Left lung (tissue), 10 donors: ENCODE data around the gene WWOX. TPM values are rescaled to one million over a fixed set of nuclear protein-coding genes. Genes with fewer than 3 reads are reported as not detected.

ENCODE experiments used
- ATAC-seq: fragments of 200-7000 bp; cut with Tn5 transposase; one replicate; pipeline ENCODE4 v1.9.1; 2020; ENCODE audit warnings: moderate library complexity
- DNase-seq, 4 donors: peaks; one replicate each; pipeline ENCODE4 v3.0.0-alpha.2; 2013 to 2020
- H3K27ac ChIP-seq, 2 donors: fragments of 200-600 bp; sonication (generic) in 1 of 2; one replicate each; pipeline versions ENCODE4 v1.5.0 to v1.8.0; 2020 to 2021
- H3K27me3 ChIP-seq, 2 donors: fragments of 200-600 bp; sonication (generic) in 1 of 2; one replicate each; pipeline versions ENCODE4 v1.5.0 to v1.8.0; 2020 to 2021
- H3K36me3 ChIP-seq, 2 donors: fragments of 200-600 bp; sonication (generic) in 1 of 2; one replicate each; pipeline versions ENCODE4 v1.5.0 to v1.8.0; 2020 to 2021
- H3K4me1 ChIP-seq, 2 donors: fragments of 200-600 bp; one replicate each; pipeline ENCODE4 v1.8.0; 2021
- H3K4me3 ChIP-seq, 2 donors: fragments of 200-600 bp; sonication (generic) in 1 of 2; one replicate each; pipeline versions ENCODE4 v1.5.0 to v1.8.0; 2020 to 2021; ENCODE audit warnings: mild to moderate bottlenecking in 1 of 2
- H3K9me3 ChIP-seq, 2 donors: fragments of 200-600 bp; sonication (generic) in 1 of 2; one replicate each; pipeline versions ENCODE4 v1.5.0 to v1.8.0; 2020 to 2021
- intact Hi-C, 2 donors: fragments of 100-400 bp; cut with DNase I; formaldehyde crosslinking; loops; one replicate each; pipeline versions ENCODE4 v1.11.2 to v1.14.2; 2022
- polyA plus RNA-seq, 6 donors: library from polyadenylated mRNA; unstranded; fragments of 120-200 nt; gene quantifications; one replicate each; pipeline ENCODE4 v1.2.1, GENCODE V29; 2013; ENCODE audit not compliant: insufficient read length in 6 of 6
- total RNA-seq, 2 donors: library from RNA; stranded (reverse); fragmentation: NEBNext Ultra II Directional; extraction: Animal tissue kit (Norgen Biotek cat#: 25700); gene quantifications; one replicate each; pipeline ENCODE4 v1.2.1, GENCODE V29; 2021
- TF ChIP-seq, protein P1 (sequence below), 2 donors: fragments of 200-600 bp; sonication (generic) in 1 of 2; IDR thresholded peaks; one replicate each; pipeline versions ENCODE4 v1.5.0 to v1.8.0; 2021; ENCODE audit warnings: antibody characterized with exemption in 2 of 2
- donor health status: DM: no; HTN: yes; CAD: no.
- donor health status: DM: no; HTN: no; CAD: no.

WWOX gene
- total and polyA plus RNA-seq, 8 donors: 17.2 to 40.3 (median 30.8) TPM

DNA sequence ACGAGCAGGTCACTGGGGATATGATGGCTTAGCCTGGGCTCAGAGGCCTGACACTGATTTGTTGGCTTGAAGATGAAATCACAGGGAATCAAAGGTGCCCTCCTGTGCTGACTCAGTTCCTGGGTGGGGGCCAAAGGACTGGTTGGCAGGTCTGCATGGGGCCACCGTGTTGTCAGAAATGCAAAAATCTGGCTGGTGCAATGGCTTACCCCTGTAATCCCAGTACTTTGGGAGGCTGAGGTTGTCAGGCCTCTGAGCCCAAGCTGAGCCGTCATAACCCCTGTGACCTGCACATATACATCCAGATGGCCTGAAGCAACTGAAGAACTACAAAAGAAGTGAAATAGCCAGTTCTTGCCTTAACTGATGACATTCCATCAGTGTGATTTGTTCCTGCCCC, 314.2 kb downstream of the WWOX start:
- Histone ChIP-seq H3K4me1 (no peaks in the 10 kb centered on the region), H3K9me3 (peaks cover 0 to 31% of the 10 kb centered on the region in 2 donors), H3K4me3 (no peak overlapping the region), H3K36me3 (no peaks in the 10 kb centered on the region), H3K27ac (no peak overlapping the region), H3K27me3 (no peaks in the 10 kb centered on the region)
- TF ChIP-seq, protein P1, sequence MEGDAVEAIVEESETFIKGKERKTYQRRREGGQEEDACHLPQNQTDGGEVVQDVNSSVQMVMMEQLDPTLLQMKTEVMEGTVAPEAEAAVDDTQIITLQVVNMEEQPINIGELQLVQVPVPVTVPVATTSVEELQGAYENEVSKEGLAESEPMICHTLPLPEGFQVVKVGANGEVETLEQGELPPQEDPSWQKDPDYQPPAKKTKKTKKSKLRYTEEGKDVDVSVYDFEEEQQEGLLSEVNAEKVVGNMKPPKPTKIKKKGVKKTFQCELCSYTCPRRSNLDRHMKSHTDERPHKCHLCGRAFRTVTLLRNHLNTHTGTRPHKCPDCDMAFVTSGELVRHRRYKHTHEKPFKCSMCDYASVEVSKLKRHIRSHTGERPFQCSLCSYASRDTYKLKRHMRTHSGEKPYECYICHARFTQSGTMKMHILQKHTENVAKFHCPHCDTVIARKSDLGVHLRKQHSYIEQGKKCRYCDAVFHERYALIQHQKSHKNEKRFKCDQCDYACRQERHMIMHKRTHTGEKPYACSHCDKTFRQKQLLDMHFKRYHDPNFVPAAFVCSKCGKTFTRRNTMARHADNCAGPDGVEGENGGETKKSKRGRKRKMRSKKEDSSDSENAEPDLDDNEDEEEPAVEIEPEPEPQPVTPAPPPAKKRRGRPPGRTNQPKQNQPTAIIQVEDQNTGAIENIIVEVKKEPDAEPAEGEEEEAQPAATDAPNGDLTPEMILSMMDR (IDR thresholded peaks at IDR 0.05): no peak
- DNase-seq (no peak), ATAC-seq (no peak)
- intact Hi-C loops: no loop called here

DNA sequence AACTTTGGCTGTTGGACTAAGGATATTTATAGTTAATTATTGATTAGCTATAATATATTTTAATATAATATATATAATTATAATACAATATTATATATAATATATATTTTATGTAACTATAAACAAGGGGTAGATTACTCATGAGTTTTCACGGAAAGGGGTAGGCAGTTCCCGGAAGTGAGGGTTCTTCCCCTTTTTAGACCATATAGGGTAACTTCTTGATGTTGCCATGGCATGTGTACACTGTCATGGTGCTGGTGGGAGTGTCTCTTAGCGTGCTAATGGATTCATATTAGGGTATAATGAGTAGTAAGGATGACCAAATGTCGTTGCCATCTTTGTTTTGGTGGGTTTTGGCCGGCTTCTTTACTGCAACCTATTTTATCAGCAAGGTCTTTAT, 315.6 kb downstream of the WWOX start:
- peaks cover 0 to 30% of the 10 kb centered on the region in 2 donors for H3K9me3 ChIP-seq
- DNase-seq: no peak
- TF ChIP-seq, protein P1 (IDR thresholded peaks at IDR 0.05): no peak
- H3K4me1 ChIP-seq: no peaks in the 10 kb centered on the region
- no peak for ATAC-seq
- no peak overlapping the region for H3K4me3 ChIP-seq
- H3K36me3 ChIP-seq: no peaks in the 10 kb centered on the region
- intact Hi-C loops: no loop called here
- no peaks in the 10 kb centered on the region for H3K27me3 ChIP-seq
- no peak overlapping the region for H3K27ac ChIP-seq

DNA sequence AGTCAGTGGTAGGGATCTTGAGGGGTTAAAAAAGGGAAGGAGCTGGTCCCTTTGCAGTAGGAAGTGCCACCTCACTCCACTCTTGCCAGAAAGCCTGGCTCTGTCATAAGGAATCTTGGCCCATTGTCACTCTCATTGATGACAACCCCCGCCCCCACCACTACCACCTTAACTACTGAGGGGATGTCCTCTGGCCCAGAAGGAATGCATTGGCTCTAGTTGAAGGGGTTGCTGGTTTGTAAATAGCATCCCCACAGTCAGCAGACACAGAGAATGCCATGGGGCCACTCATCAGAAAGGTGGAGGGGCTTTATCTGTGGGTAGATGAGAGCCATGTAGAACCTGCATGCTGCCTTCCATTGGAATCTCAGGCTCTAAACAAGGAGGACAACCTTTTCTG, 316.2 kb downstream of the WWOX start:
- no peaks in the 10 kb centered on the region for H3K4me1 ChIP-seq
- H3K4me3 ChIP-seq: no peak overlapping the region
- TF ChIP-seq, protein P1 (IDR thresholded peaks at IDR 0.05): no peak
- ATAC-seq: no peak
- H3K27me3 ChIP-seq: no peaks in the 10 kb centered on the region
- H3K36me3 ChIP-seq: no peaks in the 10 kb centered on the region
- DNase-seq: no peak
- H3K27ac ChIP-seq: no peak overlapping the region
- H3K9me3 ChIP-seq: peaks cover 0 to 26% of the 10 kb centered on the region in 2 donors
- intact Hi-C loops: no loop called here

DNA sequence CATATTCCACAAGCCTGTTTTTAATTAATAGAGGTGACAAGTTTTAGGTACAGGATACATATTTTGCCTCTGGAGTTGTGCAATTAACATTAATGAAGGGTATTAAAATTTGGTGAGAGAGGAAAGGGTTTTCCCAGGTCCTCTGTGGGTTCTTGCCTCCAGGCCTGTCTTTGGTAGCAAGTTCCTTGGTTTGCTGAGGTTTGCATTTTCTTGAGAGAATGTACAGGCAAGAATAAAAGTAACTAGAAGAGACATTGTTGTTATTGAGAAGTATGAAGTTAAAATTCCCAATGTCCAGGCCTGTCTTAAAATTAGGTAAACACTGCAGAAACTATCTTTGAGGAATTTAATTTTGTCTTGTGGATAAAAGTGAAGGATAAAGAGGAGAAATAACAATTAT, 316.9 kb downstream of the WWOX start:
- intact Hi-C loops: no loop called here
- no peak for DNase-seq
- TF ChIP-seq, protein P1 (IDR thresholded peaks at IDR 0.05): no peak

DNA sequence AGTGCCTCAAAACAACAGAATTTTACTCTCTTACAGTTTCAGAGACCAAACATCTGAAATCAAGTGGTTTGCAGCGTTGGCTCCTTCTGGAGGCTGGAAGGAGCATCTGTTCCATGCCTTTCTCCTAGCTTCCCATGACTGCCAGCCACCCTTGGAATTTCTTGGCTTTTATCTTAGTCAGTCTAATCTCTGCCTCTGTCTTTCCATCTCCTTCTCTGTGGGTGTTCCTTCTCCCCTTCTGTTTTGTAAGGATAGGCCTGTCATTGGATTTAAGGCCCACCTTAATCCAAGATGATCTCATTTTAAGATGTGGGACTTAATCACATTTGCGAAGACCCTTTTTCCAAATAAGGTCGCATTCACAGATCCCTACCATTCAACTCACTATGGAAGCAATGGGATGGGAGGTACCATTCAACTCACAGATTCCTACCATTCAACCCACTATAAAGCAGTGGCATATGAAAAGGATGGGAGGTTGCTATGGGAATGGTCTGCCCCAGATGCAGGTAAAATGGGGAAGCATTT, 321.8 kb downstream of the WWOX start:
- TF ChIP-seq, protein P1 (IDR thresholded peaks at IDR 0.05): no peak
- Histone ChIP-seq H3K4me1 (no peaks in the 10 kb centered on the region), H3K27ac (no peak overlapping the region), H3K9me3 (no peaks in the 10 kb centered on the region), H3K36me3 (no peaks in the 10 kb centered on the region), H3K4me3 (no peak overlapping the region), H3K27me3 (no peaks in the 10 kb centered on the region)
- DNase-seq (peak in 1 of 4 donors; percentile 52), ATAC-seq (no peak)
- intact Hi-C loops: no loop called here

More for the DNA sequence above, 316.9 kb downstream of the WWOX start:
- no peaks in the 10 kb centered on the region for H3K27me3 ChIP-seq
- H3K9me3 ChIP-seq: peaks cover 0 to 26% of the 10 kb centered on the region in 2 donors
- H3K27ac ChIP-seq: no peak overlapping the region
- ATAC-seq: no peak
- H3K4me3 ChIP-seq: no peak overlapping the region
- no peaks in the 10 kb centered on the region for H3K4me1 ChIP-seq
- H3K36me3 ChIP-seq: no peaks in the 10 kb centered on the region
